Mesodermal cell (in vitro differentiated cells): ENCODE measurements around the gene RGPD8.
"Not testable (repeated sequence)": the region's sequence is repeated elsewhere in the genome, so short reads cannot be mapped to it uniquely, and the experiment has no call there.

ENCODE experiments used
- H3K27ac ChIP-seq: 2 replicates; pipeline ENCODE4 v1.7.0; 2013; ENCODE audit warnings: mild to moderate bottlenecking, low read depth, low read length, moderate library complexity; ENCODE audit not compliant: severe bottlenecking
- H3K36me3 ChIP-seq: 2 replicates; pipeline ENCODE4 v1.7.1; 2013; ENCODE audit warnings: mild to moderate bottlenecking, low read length, moderate library complexity; ENCODE audit not compliant: control insufficient read depth, insufficient read depth
- H3K4me1 ChIP-seq: one replicate; pipeline ENCODE4 v1.7.1; 2013; ENCODE audit warnings: mild to moderate bottlenecking, low read length; ENCODE audit not compliant: insufficient read depth, control insufficient read depth, poor library complexity, severe bottlenecking
- H3K4me3 ChIP-seq: 2 replicates; pipeline ENCODE4 v1.7.0; 2013; ENCODE audit warnings: low read length, control low read depth, mild to moderate bottlenecking; ENCODE audit not compliant: insufficient read depth, poor library complexity, severe bottlenecking; ENCODE audit errors: extremely low read depth
- H3K9me3 ChIP-seq: 2 replicates; pipeline ENCODE4 v1.7.1; 2013; ENCODE audit warnings: mild to moderate bottlenecking, low read length, moderate library complexity; ENCODE audit not compliant: control insufficient read depth
- WGBS, 2 experiments: methylation state at CpG; one replicate each; pipeline ENCODE4 v1.1.5; 2013; ENCODE audit warnings: missing lambda C conversion rate in 2 of 2; ENCODE audit not compliant: insufficient coverage in 2 of 2; 5-methylcytosine and 5-hydroxymethylcytosine counted together

The RGPD8 gene

DNA sequence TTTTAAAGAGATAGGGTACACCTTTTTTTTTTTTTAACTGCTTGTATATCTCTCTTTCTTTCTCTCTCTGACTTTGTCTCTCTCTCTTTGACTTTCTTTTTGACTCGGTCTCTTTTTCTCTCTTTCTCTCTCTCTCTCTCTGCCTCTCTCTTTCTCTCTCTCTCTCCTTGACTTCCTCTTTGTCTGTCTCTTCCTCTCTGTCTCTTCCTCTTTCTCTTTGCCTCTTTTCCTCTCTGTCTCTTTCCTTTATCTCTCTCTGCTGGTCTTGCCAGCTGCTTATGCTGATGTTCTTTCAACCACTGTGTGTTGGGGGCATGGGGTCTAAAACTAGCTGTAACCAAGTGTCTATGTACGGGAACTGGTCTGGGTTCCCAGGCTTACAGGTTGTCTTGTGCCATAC lies 81.2 kb downstream of the RGPD8 start:
- H3K27ac ChIP-seq, H3K36me3 ChIP-seq, H3K9me3 ChIP-seq, H3K4me3 ChIP-seq, H3K4me1 ChIP-seq: not testable (repeated sequence)
- WGBS, 2 experiments = 100% methylated on average over 1 of the region's 2 CpGs

- Histone ChIP-seq H3K27ac (no peak overlapping the region), H3K4me3 (no peak overlapping the region), H3K9me3 (peaks cover 3% of the 10 kb centered on the region), H3K4me1 (no peaks in the 10 kb centered on the region), H3K36me3 (no peaks in the 10 kb centered on the region)
- 86 to 94% methylated on average over 25 to 30 of the region's 30 CpGs for WGBS, 2 experiments
Observed at GRCh38 chr2:112345030-112346027, 88.1 kb downstream of the RGPD8 start.

GRCh38 chr2:112343827-112344585 lies 89.4 kb downstream of the RGPD8 start:
- H3K4me3 ChIP-seq = no peak overlapping the region
- H3K9me3 ChIP-seq = peaks cover 3% of the 10 kb centered on the region
- no peaks in the 10 kb centered on the region for H3K4me1 ChIP-seq
- H3K27ac ChIP-seq = no peak overlapping the region
- WGBS, 2 experiments = 67 to 93% methylated on average over 1 of the region's 1 CpG
- H3K36me3 ChIP-seq = no peaks in the 10 kb centered on the region

DNA sequence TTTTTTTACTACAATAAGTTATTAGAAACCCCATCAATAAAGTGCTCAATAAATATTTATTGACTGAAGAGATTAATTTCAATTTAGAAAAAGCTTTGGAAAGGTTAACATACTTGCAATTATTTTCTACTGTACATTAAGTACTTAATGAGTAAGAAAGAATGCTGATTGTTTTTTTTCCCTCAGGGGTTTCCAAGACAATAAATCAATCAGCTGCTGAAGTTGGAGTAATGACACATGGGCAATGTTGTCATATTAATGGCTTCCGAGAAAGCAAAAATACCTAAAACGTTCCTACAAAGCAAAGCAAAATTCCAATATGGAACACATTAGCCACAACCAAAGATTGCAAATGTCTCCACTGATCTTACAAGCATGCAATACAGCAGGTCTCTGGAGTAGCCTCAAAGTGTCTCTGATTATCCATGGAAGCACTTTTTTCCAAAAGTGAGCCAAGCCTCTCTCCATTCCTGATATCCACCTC lies 91.3 kb downstream of the RGPD8 start:
- WGBS, 2 experiments = 100% methylated on average over 2 of the region's 2 CpGs; no CpG with 5 or more reads in 1 of the 2 experiments
- Histone ChIP-seq H3K4me1 (no peaks in the 10 kb centered on the region), H3K36me3 (no peaks in the 10 kb centered on the region), H3K4me3 (no peak overlapping the region), H3K27ac (no peak overlapping the region), H3K9me3 (peaks cover 3% of the 10 kb centered on the region)

DNA sequence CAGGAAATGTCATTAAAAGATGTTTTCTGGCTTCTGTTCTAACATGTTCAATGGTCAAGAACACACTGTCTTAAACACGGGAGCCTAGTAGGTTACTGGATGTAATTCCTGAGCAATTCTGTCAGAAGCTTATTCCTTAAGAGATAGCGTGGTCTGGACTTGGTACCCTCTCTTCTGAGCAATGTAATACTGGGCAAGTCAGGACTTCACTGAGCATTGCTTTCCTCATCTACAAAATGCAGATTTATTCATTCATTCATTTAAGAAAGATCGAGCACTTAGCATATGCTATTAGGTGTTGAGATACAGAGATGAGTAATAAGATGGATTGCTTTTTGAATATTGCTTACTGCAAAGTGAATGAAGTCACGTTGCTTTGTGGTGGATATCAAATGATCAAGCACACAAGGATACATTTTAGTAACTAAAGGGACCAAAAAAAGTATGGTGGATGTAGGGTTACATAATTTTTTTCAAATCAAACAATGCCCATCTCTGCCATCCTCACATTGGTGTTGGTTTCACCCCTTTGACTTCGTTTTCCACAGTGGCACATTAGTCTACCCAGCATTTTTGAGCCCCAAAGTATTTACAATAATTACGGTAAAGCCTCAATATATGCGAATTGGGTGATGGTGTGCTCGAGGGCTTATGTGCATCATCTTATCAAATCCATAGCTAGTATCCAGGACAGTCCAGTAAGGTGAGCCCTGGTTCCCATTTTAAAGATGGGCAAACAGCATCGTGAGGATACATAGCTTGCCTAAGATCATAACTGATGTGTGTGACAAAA lies 92.8 kb downstream of the RGPD8 start:
- H3K4me3 ChIP-seq = no peak overlapping the region
- 88 to 94% methylated on average over 6 to 7 of the region's 9 CpGs for WGBS, 2 experiments
- no peak overlapping the region for H3K27ac ChIP-seq

DNA sequence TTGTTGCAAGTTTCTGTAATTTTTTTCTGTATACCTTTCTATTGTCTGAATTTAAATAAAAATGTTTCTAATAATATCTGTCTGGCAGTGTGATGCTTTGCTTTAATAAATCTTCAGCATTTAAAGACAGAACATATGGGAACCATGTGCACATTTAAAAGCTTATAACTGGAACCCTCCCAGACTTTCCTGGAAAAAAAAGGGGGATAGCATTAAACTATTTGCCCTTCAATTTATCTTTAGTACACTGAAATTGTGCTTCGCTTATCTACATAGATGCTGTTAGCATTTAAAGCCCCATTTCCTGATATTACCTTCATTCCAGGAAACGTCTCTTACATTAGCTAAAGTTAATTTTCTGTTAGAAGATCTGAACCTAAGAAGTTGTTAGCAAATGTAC lies 93.5 kb downstream of the RGPD8 start:
- Histone ChIP-seq H3K4me1 (no peaks in the 10 kb centered on the region), H3K36me3 (no peaks in the 10 kb centered on the region), H3K27ac (no peak overlapping the region), H3K4me3 (no peak overlapping the region), H3K9me3 (no peaks in the 10 kb centered on the region)
- WGBS, 2 experiments = no CpG with 5 or more reads among the region's 2 CpGs

More for the DNA sequence above, 92.8 kb downstream of the RGPD8 start:
- Histone ChIP-seq H3K4me1 (no peaks in the 10 kb centered on the region), H3K36me3 (no peaks in the 10 kb centered on the region), H3K9me3 (no peaks in the 10 kb centered on the region)

GRCh38 chr2:112335600-112335999 lies 97.8 kb downstream of the RGPD8 start:
- no peaks in the 10 kb centered on the region for H3K36me3 ChIP-seq
- no CpG with 5 or more reads among the region's 1 CpG for WGBS, 2 experiments
- H3K9me3 ChIP-seq = no peaks in the 10 kb centered on the region
- H3K27ac ChIP-seq = no peak overlapping the region
- H3K4me1 ChIP-seq = no peaks in the 10 kb centered on the region
- no peak overlapping the region for H3K4me3 ChIP-seq

DNA sequence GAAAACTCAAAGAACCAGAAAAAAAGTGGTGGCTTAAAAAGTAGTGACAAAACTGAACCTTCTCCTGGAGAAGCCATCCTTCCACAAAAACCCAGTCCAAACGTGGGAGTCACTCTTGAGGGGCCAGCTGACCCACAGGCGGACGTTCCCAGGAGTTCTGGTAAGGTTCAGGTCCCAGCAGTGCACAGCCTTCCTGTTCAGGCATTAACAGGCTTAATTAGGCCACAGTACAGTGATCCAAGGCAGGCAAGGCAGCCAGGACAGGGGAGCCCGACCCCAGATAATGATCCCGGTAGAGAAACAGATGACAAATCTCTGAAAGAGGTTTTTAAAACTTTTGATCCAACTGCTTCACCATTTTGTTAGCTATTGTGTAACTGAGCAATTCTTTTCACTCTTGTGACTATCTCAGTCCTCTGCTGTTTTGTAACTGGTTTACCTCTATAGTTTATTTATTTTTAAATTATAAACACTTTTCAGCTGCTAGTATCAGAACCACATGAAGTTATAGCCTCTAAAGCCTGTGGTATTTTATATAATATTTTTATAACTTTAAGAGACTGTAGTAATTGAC lies 101.2 kb downstream of the RGPD8 start:
- Histone ChIP-seq H3K4me3 (no peak overlapping the region), H3K36me3 (no peaks in the 10 kb centered on the region), H3K4me1 (no peaks in the 10 kb centered on the region), H3K27ac (no peak overlapping the region), H3K9me3 (peaks cover 6% of the 10 kb centered on the region)
- WGBS, 2 experiments = 85 to 91% methylated on average over 5 of the region's 5 CpGs

DNA sequence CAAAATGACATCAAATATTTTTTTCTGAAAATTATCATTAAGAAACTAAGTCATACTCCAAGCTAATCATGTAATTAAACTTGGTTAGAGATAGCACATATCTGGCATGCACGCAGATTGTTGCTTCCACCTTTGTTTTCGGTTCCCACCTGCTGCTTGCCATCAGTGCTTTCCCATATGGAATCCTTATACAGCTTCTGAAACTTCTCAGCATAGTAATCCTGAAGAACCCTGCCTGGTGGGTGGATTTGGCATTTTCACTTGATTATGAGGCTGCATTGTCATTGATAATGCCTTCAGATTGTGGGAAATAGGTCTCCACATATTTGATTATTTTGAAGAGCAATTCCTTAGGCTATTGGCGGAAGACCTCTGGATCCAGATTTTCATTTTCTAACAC lies 110.5 kb downstream of the RGPD8 start:
- H3K36me3 ChIP-seq = no peaks in the 10 kb centered on the region
- H3K9me3 ChIP-seq = peaks cover 1% of the 10 kb centered on the region
- no peak overlapping the region for H3K4me3 ChIP-seq
- H3K4me1 ChIP-seq = no peaks in the 10 kb centered on the region
- H3K27ac ChIP-seq = no peak overlapping the region
- WGBS, 2 experiments = 75 to 100% methylated on average over 2 of the region's 3 CpGs
